HepG2 (cell line): ENCODE data around the gene MVP. TPM values are rescaled to one million over a fixed set of nuclear protein-coding genes. Genes with fewer than 3 reads are reported as not detected.

Experiments
- CHD2 ChIP-seq: IDR thresholded peaks from 2 replicates; pipeline ENCODE4 v1.6.1; 2011; ENCODE audit warnings: low read depth, low read length, improper control_type of control experiment
- DMAP1 ChIP-seq: IDR thresholded peaks from 2 replicates; pipeline ENCODE4 v1.6.1; 2016
- ELF1 ChIP-seq: sonication (generic); formaldehyde crosslinking; IDR thresholded peaks from 2 replicates; pipeline ENCODE4 v1.4.0; 2020; ENCODE audit warnings: missing genetic modification reagents
- HNRNPK ChIP-seq: fragments of 200-400 bp; formaldehyde crosslinking; IDR thresholded peaks from 2 replicates; pipeline ENCODE4 v1.6.1; 2018; ENCODE audit warnings: low read length, low read depth, moderate library complexity, mild to moderate bottlenecking; ENCODE audit not compliant: poor library complexity, severe bottlenecking
- NFIC ChIP-seq: IDR thresholded peaks from 2 replicates; pipeline ENCODE4 v1.6.1; 2012; ENCODE audit warnings: mild to moderate bottlenecking, low read length, inconsistent platforms
- SMARCC2 ChIP-seq: fragments of 450-650 bp; IDR thresholded peaks from 2 replicates; pipeline ENCODE4 v1.6.1; 2017; ENCODE audit warnings: antibody characterized with exemption, mild to moderate bottlenecking
- SRSF1 ChIP-seq: fragments of 200-400 bp; formaldehyde crosslinking; optimal IDR thresholded peaks from 2 replicates; pipeline ENCODE3; 2017; ENCODE audit warnings: mild to moderate bottlenecking, low read depth, low read length, moderate library complexity
- ZNF33B ChIP-seq: sonication (generic); formaldehyde crosslinking; IDR thresholded peaks from 2 replicates; pipeline ENCODE4 v1.5.1; 2020; ENCODE audit warnings: mild to moderate bottlenecking, missing genetic modification reagents
- ZNF570 ChIP-seq: sonication (generic); formaldehyde crosslinking; IDR thresholded peaks from 2 replicates; pipeline ENCODE4 v1.4.0; 2020; ENCODE audit warnings: mild to moderate bottlenecking, missing genetic modification reagents, borderline replicate concordance
- ZNF703 ChIP-seq: sonication (generic); formaldehyde crosslinking; IDR thresholded peaks from 2 replicates; pipeline ENCODE4 v1.5.1; 2020; ENCODE audit warnings: missing genetic modification reagents, mild to moderate bottlenecking, moderate library complexity, borderline replicate concordance
- polyA plus RNA-seq, 8 experiments: library from polyadenylated mRNA; depleted of rRNA in 3 of 8; stranded (reverse) in 7 of 8; unstranded in 1 of 8; fragments of >200 nt; fragmentation: Illumina TruSeq in 4 of 8; extraction: Trizol in 4 of 8; gene quantifications; 2 replicates each; pipeline versions ENCODE4 v1.2.1 to v1.2.3, GENCODE V29; 2011 to 2016; ENCODE audit warnings: low read depth in 4 of 8, missing spikeins in 1 of 8, mixed read lengths in 1 of 8; ENCODE audit not compliant: insufficient read depth in 1 of 8
- total RNA-seq, 5 experiments: library from RNA; depleted of rRNA; stranded (reverse); fragments of >200 nt; fragmentation: Illumina TruSeq; extraction: Trizol; gene quantifications; 2 replicates each; pipeline ENCODE4 v1.2.3, GENCODE V29; 2016; ENCODE audit warnings: low read depth in 1 of 5
- TF ChIP-seq, protein P1 (sequence below): sonication (generic); formaldehyde crosslinking; IDR thresholded peaks from 2 replicates; pipeline ENCODE4 v1.4.0; 2020; ENCODE audit warnings: missing genetic modification reagents
- TF ChIP-seq, protein P2 (sequence below): sonication (generic); formaldehyde crosslinking; IDR thresholded peaks from 2 replicates; pipeline ENCODE4; 2020; ENCODE audit warnings: missing genetic modification reagents, mild to moderate bottlenecking, borderline replicate concordance
- TF ChIP-seq, protein P3 (sequence below): sonication (generic); formaldehyde crosslinking; IDR thresholded peaks from 2 replicates; pipeline ENCODE4 v1.4.0; 2020; ENCODE audit warnings: missing genetic modification reagents, mild to moderate bottlenecking, borderline replicate concordance
- TF ChIP-seq, protein P4 (sequence below): sonication (generic); formaldehyde crosslinking; IDR thresholded peaks from 2 replicates; pipeline ENCODE4 v1.4.0; 2020; ENCODE audit warnings: mild to moderate bottlenecking, missing genetic modification reagents

The MVP gene
- total and polyA plus RNA-seq, 2 of the 13 experiments (the other 11 are each of a cell fraction or from before 2014, with no cell fraction given), result 22.9 to 43.5 TPM

DNA sequence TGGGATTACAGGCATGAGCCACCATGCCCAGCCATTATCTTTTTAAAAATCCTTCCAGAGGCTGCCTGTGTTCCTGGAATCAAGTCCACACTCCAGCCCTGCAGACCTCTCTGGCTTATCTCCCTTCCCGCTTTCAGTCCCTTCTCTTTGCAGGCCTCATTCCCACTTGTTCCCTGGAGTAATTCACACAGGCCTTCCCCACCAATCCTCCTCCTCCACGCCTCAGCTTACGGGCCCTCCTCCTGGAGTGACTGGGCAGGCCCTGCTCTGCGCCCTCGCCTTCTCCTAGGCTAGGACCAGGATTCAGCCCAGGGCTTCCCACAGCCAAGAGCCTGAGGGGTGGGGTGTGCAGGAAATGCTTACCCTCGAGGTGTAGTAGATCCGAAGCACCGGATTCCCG lies 40.0 kb downstream of the MVP start (continued):
- TF ChIP-seq, protein P1, sequence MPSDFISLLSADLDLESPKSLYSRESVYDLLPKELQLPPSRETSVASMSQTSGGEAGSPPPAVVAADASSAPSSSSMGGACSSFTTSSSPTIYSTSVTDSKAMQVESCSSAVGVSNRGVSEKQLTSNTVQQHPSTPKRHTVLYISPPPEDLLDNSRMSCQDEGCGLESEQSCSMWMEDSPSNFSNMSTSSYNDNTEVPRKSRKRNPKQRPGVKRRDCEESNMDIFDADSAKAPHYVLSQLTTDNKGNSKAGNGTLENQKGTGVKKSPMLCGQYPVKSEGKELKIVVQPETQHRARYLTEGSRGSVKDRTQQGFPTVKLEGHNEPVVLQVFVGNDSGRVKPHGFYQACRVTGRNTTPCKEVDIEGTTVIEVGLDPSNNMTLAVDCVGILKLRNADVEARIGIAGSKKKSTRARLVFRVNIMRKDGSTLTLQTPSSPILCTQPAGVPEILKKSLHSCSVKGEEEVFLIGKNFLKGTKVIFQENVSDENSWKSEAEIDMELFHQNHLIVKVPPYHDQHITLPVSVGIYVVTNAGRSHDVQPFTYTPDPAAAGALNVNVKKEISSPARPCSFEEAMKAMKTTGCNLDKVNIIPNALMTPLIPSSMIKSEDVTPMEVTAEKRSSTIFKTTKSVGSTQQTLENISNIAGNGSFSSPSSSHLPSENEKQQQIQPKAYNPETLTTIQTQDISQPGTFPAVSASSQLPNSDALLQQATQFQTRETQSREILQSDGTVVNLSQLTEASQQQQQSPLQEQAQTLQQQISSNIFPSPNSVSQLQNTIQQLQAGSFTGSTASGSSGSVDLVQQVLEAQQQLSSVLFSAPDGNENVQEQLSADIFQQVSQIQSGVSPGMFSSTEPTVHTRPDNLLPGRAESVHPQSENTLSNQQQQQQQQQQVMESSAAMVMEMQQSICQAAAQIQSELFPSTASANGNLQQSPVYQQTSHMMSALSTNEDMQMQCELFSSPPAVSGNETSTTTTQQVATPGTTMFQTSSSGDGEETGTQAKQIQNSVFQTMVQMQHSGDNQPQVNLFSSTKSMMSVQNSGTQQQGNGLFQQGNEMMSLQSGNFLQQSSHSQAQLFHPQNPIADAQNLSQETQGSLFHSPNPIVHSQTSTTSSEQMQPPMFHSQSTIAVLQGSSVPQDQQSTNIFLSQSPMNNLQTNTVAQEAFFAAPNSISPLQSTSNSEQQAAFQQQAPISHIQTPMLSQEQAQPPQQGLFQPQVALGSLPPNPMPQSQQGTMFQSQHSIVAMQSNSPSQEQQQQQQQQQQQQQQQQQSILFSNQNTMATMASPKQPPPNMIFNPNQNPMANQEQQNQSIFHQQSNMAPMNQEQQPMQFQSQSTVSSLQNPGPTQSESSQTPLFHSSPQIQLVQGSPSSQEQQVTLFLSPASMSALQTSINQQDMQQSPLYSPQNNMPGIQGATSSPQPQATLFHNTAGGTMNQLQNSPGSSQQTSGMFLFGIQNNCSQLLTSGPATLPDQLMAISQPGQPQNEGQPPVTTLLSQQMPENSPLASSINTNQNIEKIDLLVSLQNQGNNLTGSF (CRISPR knock-in tag), result no peak
- TF ChIP-seq SMARCC2, result no peak
- no peak for TF ChIP-seq ZNF703
- TF ChIP-seq, protein P2, sequence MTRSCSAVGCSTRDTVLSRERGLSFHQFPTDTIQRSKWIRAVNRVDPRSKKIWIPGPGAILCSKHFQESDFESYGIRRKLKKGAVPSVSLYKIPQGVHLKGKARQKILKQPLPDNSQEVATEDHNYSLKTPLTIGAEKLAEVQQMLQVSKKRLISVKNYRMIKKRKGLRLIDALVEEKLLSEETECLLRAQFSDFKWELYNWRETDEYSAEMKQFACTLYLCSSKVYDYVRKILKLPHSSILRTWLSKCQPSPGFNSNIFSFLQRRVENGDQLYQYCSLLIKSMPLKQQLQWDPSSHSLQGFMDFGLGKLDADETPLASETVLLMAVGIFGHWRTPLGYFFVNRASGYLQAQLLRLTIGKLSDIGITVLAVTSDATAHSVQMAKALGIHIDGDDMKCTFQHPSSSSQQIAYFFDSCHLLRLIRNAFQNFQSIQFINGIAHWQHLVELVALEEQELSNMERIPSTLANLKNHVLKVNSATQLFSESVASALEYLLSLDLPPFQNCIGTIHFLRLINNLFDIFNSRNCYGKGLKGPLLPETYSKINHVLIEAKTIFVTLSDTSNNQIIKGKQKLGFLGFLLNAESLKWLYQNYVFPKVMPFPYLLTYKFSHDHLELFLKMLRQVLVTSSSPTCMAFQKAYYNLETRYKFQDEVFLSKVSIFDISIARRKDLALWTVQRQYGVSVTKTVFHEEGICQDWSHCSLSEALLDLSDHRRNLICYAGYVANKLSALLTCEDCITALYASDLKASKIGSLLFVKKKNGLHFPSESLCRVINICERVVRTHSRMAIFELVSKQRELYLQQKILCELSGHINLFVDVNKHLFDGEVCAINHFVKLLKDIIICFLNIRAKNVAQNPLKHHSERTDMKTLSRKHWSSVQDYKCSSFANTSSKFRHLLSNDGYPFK (CRISPR knock-in tag), result no peak
- no peak for TF ChIP-seq CHD2
- no peak for TF ChIP-seq SRSF1
- TF ChIP-seq, protein P3, sequence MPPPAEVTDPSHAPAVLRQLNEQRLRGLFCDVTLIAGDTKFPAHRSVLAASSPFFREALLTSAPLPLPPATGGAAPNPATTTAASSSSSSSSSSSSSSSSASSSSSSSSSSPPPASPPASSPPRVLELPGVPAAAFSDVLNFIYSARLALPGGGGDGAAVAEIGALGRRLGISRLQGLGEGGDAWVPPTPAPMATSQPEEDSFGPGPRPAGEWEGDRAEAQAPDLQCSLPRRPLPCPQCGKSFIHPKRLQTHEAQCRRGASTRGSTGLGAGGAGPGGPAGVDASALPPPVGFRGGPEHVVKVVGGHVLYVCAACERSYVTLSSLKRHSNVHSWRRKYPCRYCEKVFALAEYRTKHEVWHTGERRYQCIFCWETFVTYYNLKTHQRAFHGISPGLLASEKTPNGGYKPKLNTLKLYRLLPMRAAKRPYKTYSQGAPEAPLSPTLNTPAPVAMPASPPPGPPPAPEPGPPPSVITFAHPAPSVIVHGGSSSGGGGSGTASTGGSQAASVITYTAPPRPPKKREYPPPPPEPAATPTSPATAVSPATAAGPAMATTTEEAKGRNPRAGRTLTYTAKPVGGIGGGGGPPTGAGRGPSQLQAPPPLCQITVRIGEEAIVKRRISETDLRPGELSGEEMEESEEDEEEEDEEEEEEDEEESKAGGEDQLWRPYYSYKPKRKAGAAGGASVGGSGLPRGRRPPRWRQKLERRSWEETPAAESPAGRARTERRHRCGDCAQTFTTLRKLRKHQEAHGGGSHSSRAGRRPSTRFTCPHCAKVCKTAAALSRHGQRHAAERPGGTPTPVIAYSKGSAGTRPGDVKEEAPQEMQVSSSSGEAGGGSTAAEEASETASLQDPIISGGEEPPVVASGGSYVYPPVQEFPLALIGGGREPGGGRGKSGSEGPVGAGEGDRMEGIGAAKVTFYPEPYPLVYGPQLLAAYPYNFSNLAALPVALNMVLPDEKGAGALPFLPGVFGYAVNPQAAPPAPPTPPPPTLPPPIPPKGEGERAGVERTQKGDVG (CRISPR knock-in tag), result no peak
- TF ChIP-seq ZNF33B (CRISPR knock-in tag), result no peak
- TF ChIP-seq, protein P4, sequence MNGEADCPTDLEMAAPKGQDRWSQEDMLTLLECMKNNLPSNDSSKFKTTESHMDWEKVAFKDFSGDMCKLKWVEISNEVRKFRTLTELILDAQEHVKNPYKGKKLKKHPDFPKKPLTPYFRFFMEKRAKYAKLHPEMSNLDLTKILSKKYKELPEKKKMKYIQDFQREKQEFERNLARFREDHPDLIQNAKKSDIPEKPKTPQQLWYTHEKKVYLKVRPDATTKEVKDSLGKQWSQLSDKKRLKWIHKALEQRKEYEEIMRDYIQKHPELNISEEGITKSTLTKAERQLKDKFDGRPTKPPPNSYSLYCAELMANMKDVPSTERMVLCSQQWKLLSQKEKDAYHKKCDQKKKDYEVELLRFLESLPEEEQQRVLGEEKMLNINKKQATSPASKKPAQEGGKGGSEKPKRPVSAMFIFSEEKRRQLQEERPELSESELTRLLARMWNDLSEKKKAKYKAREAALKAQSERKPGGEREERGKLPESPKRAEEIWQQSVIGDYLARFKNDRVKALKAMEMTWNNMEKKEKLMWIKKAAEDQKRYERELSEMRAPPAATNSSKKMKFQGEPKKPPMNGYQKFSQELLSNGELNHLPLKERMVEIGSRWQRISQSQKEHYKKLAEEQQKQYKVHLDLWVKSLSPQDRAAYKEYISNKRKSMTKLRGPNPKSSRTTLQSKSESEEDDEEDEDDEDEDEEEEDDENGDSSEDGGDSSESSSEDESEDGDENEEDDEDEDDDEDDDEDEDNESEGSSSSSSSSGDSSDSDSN (CRISPR knock-in tag), result no peak
- no peak for TF ChIP-seq DMAP1 (CRISPR knock-in tag)
- TF ChIP-seq NFIC, result no peak
- TF ChIP-seq HNRNPK, result no peak
- no peak for TF ChIP-seq ZNF570
- no peak for TF ChIP-seq ELF1 (CRISPR knock-in tag)
